Skeletal muscle tissue (tissue), 4 donors: ENCODE measurements around the gene LRRC49. TPM values are rescaled to one million over a fixed set of nuclear protein-coding genes. Genes with fewer than 3 reads are reported as not detected.

Source experiments
- H3K27ac ChIP-seq: one replicate; pipeline ENCODE4 v1.7.0; 2013; ENCODE audit warnings: mild to moderate bottlenecking, low read depth, low read length, inconsistent platforms
- H3K27me3 ChIP-seq, 3 donors: one replicate each; pipeline ENCODE4 v1.7.0; 2013; ENCODE audit warnings: low read length in 3 of 3; ENCODE audit not compliant: control insufficient read depth in 3 of 3, insufficient read depth in 3 of 3
- H3K36me3 ChIP-seq, 3 donors: one replicate each; pipeline ENCODE4 v1.7.0; 2013; ENCODE audit warnings: low read length in 3 of 3; ENCODE audit not compliant: control insufficient read depth in 3 of 3, insufficient read depth in 3 of 3
- H3K4me1 ChIP-seq, 3 donors: one replicate each; pipeline ENCODE4 v1.7.0; 2013; ENCODE audit warnings: low read length in 3 of 3, mild to moderate bottlenecking in 3 of 3; ENCODE audit not compliant: control insufficient read depth in 3 of 3, insufficient read depth in 3 of 3
- H3K4me3 ChIP-seq, 3 donors: one replicate each; pipeline ENCODE4 v1.7.0; 2013; ENCODE audit warnings: low read length in 3 of 3
- H3K9ac ChIP-seq, 3 donors: one replicate each; pipeline ENCODE4 v1.7.0; 2013; ENCODE audit warnings: low read length in 3 of 3, mild to moderate bottlenecking in 3 of 3, moderate library complexity in 2 of 3, low read depth in 1 of 3
- H3K9me3 ChIP-seq, 3 donors: one replicate each; pipeline ENCODE4 v1.7.0; 2013; ENCODE audit warnings: low read length in 3 of 3; ENCODE audit not compliant: control insufficient read depth in 3 of 3
- total RNA-seq: library from RNA; depleted of rRNA; stranded (reverse); fragments of >200 nt; gene quantifications from one replicate; pipeline ENCODE4 v1.2.3, GENCODE V29; 2014
- donor health status: Osteomylitis.

Gene LRRC49
- total RNA-seq, 1 donor from 2014 or later, result 11.0 TPM

- Histone ChIP-seq H3K36me3 (no peaks in the 10 kb centered on the region), H3K4me1 (no peaks in the 10 kb centered on the region), H3K27me3 (peaks cover 0 to 3% (median 0%) of the 10 kb centered on the region in 3 donors), H3K9me3 (no peaks in the 10 kb centered on the region), H3K4me3 (no peak overlapping the region), H3K27ac (no peak overlapping the region), H3K9ac (no peak overlapping the region)
These were observed 58.3 kb downstream of the LRRC49 start for GRCh38 chr15:70950953-70951352.

- Histone ChIP-seq H3K27ac (no peak overlapping the region), H3K4me3 (no peak overlapping the region), H3K9ac (no peak overlapping the region), H3K36me3 (no peaks in the 10 kb centered on the region), H3K4me1 (no peaks in the 10 kb centered on the region), H3K9me3 (no peaks in the 10 kb centered on the region), H3K27me3 (peaks cover 0 to 3% (median 0%) of the 10 kb centered on the region in 3 donors)
These were observed 61.5 kb downstream of the LRRC49 start for GRCh38 chr15:70954171-70954570.

GRCh38 chr15:70954733-70955132, 62.1 kb downstream of the LRRC49 start:
- Histone ChIP-seq H3K9ac (no peak overlapping the region), H3K27me3 (peaks cover 0 to 3% (median 0%) of the 10 kb centered on the region in 3 donors), H3K4me1 (no peaks in the 10 kb centered on the region), H3K9me3 (no peaks in the 10 kb centered on the region), H3K27ac (no peak overlapping the region), H3K4me3 (no peak overlapping the region), H3K36me3 (no peaks in the 10 kb centered on the region)

- Histone ChIP-seq H3K9me3 (no peaks in the 10 kb centered on the region), H3K4me3 (no peak overlapping the region), H3K36me3 (no peaks in the 10 kb centered on the region), H3K9ac (no peak overlapping the region), H3K27ac (no peak overlapping the region), H3K27me3 (peaks cover 0 to 3% (median 0%) of the 10 kb centered on the region in 3 donors), H3K4me1 (no peaks in the 10 kb centered on the region)
These were observed 62.5 kb downstream of the LRRC49 start for GRCh38 chr15:70955151-70955550.

- Histone ChIP-seq H3K27ac (no peak overlapping the region), H3K4me3 (no peak overlapping the region), H3K9ac (no peak overlapping the region), H3K36me3 (no peaks in the 10 kb centered on the region), H3K4me1 (no peaks in the 10 kb centered on the region), H3K9me3 (no peaks in the 10 kb centered on the region), H3K27me3 (peaks cover 0 to 3% (median 0%) of the 10 kb centered on the region in 3 donors)
These were observed 63.8 kb downstream of the LRRC49 start for GRCh38 chr15:70956201-70956995.

GRCh38 chr15:70962084-70962483, 69.5 kb downstream of the LRRC49 start:
- H3K4me3 ChIP-seq, result no peak overlapping the region
- no peaks in the 10 kb centered on the region for H3K27me3 ChIP-seq
- H3K36me3 ChIP-seq, result no peaks in the 10 kb centered on the region
- H3K9ac ChIP-seq, result no peak overlapping the region
- H3K4me1 ChIP-seq, result no peaks in the 10 kb centered on the region
- H3K9me3 ChIP-seq, result no peaks in the 10 kb centered on the region
- no peak overlapping the region for H3K27ac ChIP-seq

- H3K9ac ChIP-seq, result no peak overlapping the region
- no peaks in the 10 kb centered on the region for H3K36me3 ChIP-seq
- H3K9me3 ChIP-seq, result no peaks in the 10 kb centered on the region
- no peak overlapping the region for H3K4me3 ChIP-seq
- no peaks in the 10 kb centered on the region for H3K4me1 ChIP-seq
- H3K27ac ChIP-seq, result no peak overlapping the region
- H3K27me3 ChIP-seq, result no peaks in the 10 kb centered on the region
These were observed 70.6 kb downstream of the LRRC49 start for GRCh38 chr15:70963199-70963598.

GRCh38 chr15:70964058-70964457, 71.4 kb downstream of the LRRC49 start:
- Histone ChIP-seq H3K36me3 (no peaks in the 10 kb centered on the region), H3K9me3 (no peaks in the 10 kb centered on the region), H3K9ac (no peak overlapping the region)

GRCh38 chr15:70964686-70965085, 72.1 kb downstream of the LRRC49 start:
- Histone ChIP-seq H3K9ac (no peak overlapping the region), H3K4me3 (no peak overlapping the region), H3K36me3 (no peaks in the 10 kb centered on the region), H3K4me1 (no peaks in the 10 kb centered on the region), H3K27ac (no peak overlapping the region), H3K9me3 (no peaks in the 10 kb centered on the region), H3K27me3 (no peaks in the 10 kb centered on the region)

More at GRCh38 chr15:70964058-70964457, 71.4 kb downstream of the LRRC49 start:
- no peak overlapping the region for H3K4me3 ChIP-seq
- H3K27me3 ChIP-seq, result no peaks in the 10 kb centered on the region
- no peak overlapping the region for H3K27ac ChIP-seq
- H3K4me1 ChIP-seq, result no peaks in the 10 kb centered on the region

GRCh38 chr15:70967646-70968045, 75.0 kb downstream of the LRRC49 start:
- Histone ChIP-seq H3K4me3 (no peak overlapping the region), H3K36me3 (no peaks in the 10 kb centered on the region), H3K4me1 (no peaks in the 10 kb centered on the region), H3K9me3 (no peaks in the 10 kb centered on the region), H3K27me3 (no peaks in the 10 kb centered on the region), H3K9ac (no peak overlapping the region), H3K27ac (no peak overlapping the region)
